Ishikawa (cell line): ENCODE measurements around the gene RASGEF1B.

ENCODE experiments used
- CEBPB ChIP-seq: IDR thresholded peaks from 2 replicates; pipeline ENCODE4 v1.6.1; 2012
- CREB1 ChIP-seq: IDR thresholded peaks from 2 replicates; pipeline ENCODE4 v1.6.1; 2012; ENCODE audit warnings: low read depth
- EGR1 ChIP-seq: IDR thresholded peaks from 2 replicates; pipeline ENCODE4 v1.6.1; 2012
- EP300 ChIP-seq: IDR thresholded peaks from 2 replicates; pipeline ENCODE4 v1.6.1; 2012; ENCODE audit warnings: borderline replicate concordance
- FOXM1 ChIP-seq: IDR thresholded peaks from 2 replicates; pipeline ENCODE4 v1.6.1; 2012; ENCODE audit warnings: low read depth, borderline replicate concordance
- NFIC ChIP-seq: IDR thresholded peaks from 2 replicates; pipeline ENCODE4 v1.6.1; 2012
- RAD21 ChIP-seq: IDR thresholded peaks from 2 replicates; pipeline ENCODE4 v1.6.1; 2012; ENCODE audit warnings: low read depth
- TAF1 ChIP-seq: IDR thresholded peaks from 2 replicates; pipeline ENCODE4 v1.6.1; 2012; ENCODE audit warnings: low read depth, mild to moderate bottlenecking
- TCF12 ChIP-seq: IDR thresholded peaks from 2 replicates; pipeline ENCODE4 v1.6.1; 2012; ENCODE audit warnings: low read depth
- TEAD4 ChIP-seq: IDR thresholded peaks from 2 replicates; pipeline ENCODE4 v1.6.1; 2012
- YY1 ChIP-seq: IDR thresholded peaks from 2 replicates; pipeline ENCODE4 v1.6.1; 2012; ENCODE audit warnings: low read depth
- ZBTB7A ChIP-seq: IDR thresholded peaks from 2 replicates; pipeline ENCODE4 v1.6.1; 2012; ENCODE audit warnings: low read depth
- TF ChIP-seq, protein P1 (sequence below): IDR thresholded peaks from 2 replicates; pipeline ENCODE4 v1.6.1; 2012
- TF ChIP-seq, protein P2 (sequence below): IDR thresholded peaks from 2 replicates; pipeline ENCODE4 v1.6.1; 2012; ENCODE audit warnings: low read depth, mild to moderate bottlenecking
- TF ChIP-seq, protein P3 (sequence below): IDR thresholded peaks from 2 replicates; pipeline ENCODE4 v1.6.1; 2012

RASGEF1B gene

DNA sequence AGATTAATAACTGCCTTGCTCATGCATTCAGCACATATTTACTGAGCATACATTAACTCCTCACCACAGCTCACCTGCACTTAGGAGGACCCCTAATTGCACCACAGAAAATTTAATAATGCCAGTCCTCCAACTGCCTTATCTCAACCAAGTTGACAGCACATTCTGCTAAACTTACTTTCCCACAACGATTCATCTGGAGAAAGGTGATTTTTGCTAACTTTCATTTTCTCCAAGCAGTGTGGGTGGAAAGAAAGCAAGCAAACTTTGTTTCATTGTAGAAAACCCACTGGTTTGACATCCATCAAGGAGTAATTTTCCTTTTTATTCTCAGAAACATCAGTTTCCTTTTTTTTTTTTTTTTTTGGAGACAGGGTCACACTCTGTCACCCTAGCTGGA, 49.1 kb downstream of the RASGEF1B start:
- TF ChIP-seq FOXM1 (no peak), EP300 (no peak), EGR1 (no peak), YY1 (no peak)
- TF ChIP-seq, protein P1, sequence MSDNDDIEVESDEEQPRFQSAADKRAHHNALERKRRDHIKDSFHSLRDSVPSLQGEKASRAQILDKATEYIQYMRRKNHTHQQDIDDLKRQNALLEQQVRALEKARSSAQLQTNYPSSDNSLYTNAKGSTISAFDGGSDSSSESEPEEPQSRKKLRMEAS: no peak

DNA sequence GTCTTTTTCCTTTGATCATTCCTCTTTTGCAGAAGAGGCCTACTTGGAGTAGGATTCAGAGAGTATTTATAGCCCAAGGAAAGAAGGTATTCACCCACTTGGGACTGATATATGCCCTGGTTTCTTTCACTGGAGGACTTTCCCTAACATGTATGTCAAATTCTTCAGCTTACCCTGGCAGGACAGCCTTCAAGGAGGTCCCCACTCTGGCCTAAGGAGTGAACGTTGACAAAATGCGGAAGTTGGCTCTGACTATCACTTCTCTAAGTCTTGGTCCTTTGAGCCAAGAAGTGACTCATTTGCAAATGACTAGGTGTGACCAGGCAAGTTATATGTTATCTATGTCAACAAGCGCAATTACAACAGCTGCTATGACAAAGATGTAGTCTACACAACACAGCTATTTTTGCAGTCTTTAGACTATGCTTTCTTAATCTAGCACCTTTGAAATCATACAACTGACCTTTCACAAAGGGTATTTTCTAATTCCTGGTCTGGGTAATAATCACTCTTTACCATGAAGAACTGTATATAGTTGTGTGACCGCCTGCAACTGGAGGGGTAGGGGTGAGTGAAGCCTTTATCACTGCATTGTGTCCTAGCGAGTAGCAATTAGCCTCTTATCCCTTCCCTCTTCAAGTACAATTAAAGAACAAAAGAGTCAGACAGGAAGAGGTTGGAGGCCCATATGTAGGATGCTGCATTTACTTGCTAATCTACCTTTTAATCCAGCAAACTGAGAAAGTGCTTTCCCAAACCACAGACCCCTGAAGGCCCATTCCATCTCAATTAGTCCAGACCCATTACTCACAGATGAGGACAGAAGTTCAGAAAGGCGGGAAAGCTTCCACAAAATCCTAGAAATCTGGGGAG, 50.1 kb downstream of the RASGEF1B start:
- TF ChIP-seq, protein P1: no peak
- TF ChIP-seq NFIC: no peak
- TF ChIP-seq YY1: no peak
- no peak for TF ChIP-seq TEAD4

DNA sequence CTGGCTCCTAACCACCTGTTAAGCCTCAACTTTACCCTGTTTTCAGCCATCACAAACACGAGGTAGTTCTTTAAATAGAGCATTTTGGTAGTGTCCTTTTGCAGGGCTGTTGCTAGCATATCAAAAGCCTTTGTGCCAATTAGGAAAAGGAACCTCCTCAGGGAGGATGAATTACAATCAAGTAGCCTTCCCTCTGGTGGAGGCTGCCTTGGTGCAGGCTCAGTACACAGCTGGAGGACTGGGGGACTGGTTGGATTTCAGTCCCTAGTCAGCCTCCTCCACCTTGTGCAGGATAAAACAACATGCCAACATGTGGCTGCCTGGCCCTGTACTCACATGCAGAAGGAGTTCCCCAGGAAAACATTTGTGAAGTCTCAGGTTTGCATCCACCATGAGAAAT, 53.1 kb downstream of the RASGEF1B start:
- TF ChIP-seq YY1 (no peak), TAF1 (no peak), CEBPB (no peak), EP300 (no peak), TEAD4 (no peak), ZBTB7A (no peak), EGR1 (no peak), RAD21 (no peak), CREB1 (no peak), FOXM1 (no peak), TCF12 (no peak), NFIC (no peak)
- TF ChIP-seq, protein P2, sequence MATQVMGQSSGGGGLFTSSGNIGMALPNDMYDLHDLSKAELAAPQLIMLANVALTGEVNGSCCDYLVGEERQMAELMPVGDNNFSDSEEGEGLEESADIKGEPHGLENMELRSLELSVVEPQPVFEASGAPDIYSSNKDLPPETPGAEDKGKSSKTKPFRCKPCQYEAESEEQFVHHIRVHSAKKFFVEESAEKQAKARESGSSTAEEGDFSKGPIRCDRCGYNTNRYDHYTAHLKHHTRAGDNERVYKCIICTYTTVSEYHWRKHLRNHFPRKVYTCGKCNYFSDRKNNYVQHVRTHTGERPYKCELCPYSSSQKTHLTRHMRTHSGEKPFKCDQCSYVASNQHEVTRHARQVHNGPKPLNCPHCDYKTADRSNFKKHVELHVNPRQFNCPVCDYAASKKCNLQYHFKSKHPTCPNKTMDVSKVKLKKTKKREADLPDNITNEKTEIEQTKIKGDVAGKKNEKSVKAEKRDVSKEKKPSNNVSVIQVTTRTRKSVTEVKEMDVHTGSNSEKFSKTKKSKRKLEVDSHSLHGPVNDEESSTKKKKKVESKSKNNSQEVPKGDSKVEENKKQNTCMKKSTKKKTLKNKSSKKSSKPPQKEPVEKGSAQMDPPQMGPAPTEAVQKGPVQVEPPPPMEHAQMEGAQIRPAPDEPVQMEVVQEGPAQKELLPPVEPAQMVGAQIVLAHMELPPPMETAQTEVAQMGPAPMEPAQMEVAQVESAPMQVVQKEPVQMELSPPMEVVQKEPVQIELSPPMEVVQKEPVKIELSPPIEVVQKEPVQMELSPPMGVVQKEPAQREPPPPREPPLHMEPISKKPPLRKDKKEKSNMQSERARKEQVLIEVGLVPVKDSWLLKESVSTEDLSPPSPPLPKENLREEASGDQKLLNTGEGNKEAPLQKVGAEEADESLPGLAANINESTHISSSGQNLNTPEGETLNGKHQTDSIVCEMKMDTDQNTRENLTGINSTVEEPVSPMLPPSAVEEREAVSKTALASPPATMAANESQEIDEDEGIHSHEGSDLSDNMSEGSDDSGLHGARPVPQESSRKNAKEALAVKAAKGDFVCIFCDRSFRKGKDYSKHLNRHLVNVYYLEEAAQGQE: no peak
- TF ChIP-seq, protein P3, sequence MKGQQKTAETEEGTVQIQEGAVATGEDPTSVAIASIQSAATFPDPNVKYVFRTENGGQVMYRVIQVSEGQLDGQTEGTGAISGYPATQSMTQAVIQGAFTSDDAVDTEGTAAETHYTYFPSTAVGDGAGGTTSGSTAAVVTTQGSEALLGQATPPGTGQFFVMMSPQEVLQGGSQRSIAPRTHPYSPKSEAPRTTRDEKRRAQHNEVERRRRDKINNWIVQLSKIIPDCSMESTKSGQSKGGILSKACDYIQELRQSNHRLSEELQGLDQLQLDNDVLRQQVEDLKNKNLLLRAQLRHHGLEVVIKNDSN: no peak
- TF ChIP-seq, protein P1: no peak

DNA sequence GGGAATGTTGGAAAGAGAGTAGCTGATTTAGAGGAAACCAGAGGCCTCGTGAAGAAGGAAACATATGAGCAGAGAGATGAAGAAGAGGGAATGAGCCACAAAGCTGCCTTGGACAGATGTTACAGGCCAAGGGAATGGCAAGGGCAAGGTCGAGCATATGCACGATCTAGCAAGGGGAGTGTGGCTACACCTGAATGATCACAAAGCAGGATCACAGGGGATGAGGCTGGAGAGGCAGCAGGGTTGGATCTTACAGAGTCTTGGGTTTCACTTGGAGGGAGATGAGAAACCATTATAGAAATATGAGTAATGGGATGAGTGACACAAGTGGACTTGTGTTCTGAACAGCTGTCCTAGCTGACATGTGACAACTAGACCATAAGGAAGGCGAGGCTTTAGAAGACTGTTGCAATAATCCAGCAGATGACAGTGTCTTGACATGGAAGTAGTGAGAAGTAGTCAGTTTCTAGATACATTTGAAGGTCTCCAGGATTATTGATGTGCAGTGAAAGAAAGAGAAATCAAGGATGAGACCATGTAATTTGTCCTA, 58.7 kb downstream of the RASGEF1B start:
- TF ChIP-seq FOXM1 (no peak), NFIC (no peak), TAF1 (no peak), CREB1 (no peak)
- TF ChIP-seq, protein P1: no peak

DNA sequence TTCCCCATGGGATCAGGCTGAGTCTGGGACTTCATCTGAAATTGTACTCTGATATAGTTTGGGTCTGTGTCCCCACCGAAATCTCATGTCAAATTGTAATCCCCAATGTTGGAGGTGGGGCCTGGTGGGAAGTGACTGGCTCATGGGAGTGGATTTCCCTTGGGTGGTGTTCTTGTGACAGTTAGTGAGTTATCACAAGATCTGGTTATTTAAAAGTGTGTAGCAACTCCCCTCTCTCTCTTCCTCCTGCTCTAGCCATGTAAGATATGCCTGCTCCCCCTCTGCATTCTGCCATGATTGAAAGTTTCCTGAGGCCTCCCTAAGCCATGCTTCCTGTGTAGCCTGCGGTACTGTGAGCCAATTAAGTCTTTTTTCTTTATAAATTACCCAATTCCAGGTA, 61.0 kb downstream of the RASGEF1B start:
- no peak for TF ChIP-seq EGR1
- TF ChIP-seq YY1: no peak
- TF ChIP-seq, protein P3: no peak
- no peak for TF ChIP-seq TCF12
- TF ChIP-seq, protein P1: no peak
- no peak for TF ChIP-seq FOXM1
- TF ChIP-seq NFIC: no peak

DNA sequence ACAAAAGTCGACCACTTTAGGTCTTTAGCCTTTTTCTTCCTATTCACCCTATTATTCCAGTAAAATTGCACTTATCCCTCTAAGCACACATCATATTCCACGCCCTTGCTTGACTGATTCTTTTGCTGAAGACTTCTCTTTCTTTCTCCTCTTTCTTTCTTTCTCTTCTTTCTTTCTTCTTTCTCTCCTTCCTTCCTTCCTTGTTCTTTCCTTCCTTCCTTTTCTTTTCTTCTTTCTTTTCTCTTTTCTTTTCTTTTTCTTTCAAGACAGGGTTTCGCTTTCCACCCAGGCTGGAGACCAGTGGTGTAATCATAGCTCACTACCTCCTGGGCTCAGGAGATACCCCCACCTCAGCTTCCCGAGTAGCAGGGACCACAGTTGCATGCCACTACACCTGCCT, 61.9 kb downstream of the RASGEF1B start:
- TF ChIP-seq, protein P1: no peak
- TF ChIP-seq YY1 (no peak), ZBTB7A (no peak), CEBPB (no peak), EGR1 (no peak), EP300 (no peak), NFIC (no peak), RAD21 (no peak), CREB1 (no peak)
- TF ChIP-seq, protein P2: no peak
